HG03159 (cell line): ENCODE data around the gene PHETA1.
"Not testable (repeated sequence)": the region's sequence is repeated elsewhere in the genome, so short reads cannot be mapped to it uniquely, and the experiment has no call there.

Source experiments
- ATAC-seq: cut with Tn5 transposase; IDR thresholded peaks from one replicate; pipeline ENCODE4 v1.9.1; 2021; ENCODE audit warnings: mild to moderate bottlenecking, moderate library complexity; ENCODE audit not compliant: unreplicated experiment

The PHETA1 gene

DNA sequence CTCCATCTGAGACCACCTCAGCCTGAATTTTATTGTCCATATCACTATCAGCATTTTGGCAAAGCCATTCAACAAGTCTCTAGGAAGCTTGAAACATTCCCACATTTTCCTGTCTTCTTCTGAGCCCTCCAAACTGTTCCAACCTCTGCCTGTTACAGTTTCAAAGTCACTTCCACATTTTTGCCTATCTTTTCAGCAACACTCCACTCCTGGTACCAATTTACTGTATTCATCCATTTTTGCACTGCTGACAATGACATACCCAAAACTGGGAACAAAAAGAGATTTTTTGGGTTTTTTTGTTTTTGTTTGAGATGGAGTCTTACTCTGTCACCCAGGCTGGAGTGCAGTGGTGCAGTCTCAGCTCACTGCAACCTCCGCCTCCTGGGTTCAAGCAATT lies 4.3 kb upstream of the PHETA1 start:
- ATAC-seq, result not testable (repeated sequence)

DNA sequence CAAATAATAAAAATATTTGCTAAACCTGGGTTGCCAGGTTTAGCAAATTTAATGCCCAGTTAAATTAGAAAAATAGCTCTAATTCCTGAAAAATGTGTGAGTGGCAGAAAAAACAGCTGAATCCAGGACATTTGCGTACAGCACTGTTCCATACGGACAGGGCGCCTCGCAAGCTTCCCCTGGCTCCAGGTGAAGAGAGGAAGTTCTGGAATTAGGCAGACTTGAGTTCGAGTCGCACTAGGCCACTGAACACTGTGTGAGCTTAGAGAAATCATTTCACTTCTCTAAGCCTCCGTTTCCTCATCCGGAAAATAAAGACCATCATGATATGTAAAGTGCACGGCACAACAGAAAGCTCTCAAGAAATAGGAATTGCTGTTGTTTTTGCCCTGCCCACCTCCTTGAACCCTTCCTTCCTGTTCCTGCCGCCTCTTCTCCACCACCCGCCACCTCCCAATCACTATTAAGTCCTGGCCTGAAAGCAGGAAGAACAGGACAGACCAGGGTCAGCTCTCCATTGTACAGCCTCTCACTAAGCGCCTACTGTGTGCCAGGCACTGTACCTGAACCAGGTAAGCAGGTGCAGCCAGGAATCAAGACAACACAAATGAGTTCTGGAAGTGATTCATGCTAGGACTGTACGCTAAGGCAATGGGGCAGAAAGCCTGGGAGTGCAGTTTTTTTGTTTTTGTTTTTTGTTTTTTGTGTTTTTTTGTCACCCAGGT lies 763 bp upstream of the PHETA1 start:
- ATAC-seq, result no peak

DNA sequence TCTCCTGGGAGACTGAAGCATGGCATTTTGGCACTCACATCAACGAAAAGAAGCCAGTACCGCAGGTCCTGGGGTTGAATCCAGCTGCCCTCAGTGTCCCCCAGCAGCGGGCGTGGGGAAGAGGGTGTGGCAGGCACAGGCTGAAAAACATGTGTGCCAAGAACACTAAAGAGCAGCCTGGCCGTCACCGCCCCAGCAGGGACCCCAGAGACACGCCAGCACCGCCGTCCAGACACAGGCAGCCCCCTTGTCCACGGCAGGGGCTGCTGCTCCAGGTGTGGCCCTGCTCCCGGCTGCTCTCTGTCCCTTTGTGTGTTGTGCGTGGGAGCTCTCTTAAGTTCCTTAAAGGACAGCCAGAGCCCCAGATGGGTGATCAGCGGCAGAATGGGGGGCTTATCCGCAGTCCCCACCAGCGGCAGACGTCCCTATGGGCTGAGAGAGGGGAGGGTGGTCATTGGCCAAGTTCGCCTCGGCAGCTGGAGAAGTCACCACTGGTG lies 556 bp downstream of the PHETA1 start:
- ATAC-seq, result peak; percentile 15

DNA sequence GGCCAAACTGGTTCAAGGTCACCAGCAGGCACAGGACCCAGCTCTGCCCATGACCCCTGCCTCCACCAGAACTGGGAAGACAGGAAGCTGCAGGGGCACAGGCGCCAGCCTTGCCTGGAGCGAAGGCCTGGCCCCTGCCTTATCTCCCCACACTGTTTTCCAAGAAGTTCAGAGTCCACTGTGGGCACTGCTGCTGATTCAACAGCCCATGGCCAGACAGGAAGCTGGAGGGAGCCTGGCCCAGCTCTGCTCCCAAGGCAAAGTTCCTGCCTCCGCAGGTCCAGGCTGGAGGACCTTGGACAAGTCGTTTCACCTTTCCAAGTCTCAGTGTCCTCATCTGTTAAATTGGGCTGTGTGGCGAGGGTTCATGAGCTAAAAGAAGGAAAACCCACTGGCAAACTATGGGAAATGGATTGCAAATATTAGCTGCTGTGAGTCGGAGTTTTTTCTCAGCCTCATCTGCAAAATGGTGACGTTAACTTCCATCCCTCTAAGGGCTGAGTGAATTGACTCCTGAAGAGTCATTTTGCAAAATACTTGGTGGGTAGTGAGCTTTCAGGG lies 1.2 kb downstream of the PHETA1 start:
- ATAC-seq, result no peak

DNA sequence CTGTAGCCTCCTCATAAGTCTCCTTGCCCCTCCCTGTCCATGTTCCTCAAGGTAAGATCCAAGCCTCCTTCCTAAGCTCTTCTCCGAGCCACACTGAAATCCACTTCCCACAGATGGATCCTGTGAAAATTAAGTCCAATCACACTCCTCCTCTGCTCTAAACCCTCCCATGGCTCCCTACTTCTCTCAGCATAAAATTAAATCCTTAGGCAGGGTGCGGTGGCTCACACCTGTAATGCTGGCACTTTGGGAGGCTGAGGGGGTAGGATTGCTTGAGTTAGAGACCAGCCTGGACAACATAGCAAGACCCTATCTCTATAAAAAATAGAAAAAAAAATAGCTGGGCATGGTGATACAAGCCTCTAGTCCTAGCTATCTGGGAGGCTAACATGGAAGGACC lies 2.3 kb downstream of the PHETA1 start:
- no peak for ATAC-seq

DNA sequence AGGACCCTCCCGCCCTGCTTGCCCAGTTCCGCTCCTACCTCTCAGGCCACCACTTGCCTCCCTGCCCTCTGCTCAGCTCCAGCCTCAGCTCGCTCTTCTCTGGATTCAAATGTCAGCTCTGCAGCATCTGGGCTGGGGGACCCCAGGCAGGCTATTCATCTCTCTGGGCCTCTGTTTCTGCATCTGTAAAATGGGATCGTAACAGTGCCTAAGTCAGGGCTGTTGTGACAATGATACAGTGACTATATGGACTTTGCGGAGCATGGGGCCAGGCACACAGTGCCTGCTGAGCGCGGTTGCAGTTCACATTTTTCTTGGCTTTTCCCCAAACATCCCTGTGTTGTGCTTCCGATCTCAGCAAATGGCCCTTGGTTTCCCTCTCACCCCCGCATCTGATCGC lies 2.8 kb downstream of the PHETA1 start:
- no peak for ATAC-seq

DNA sequence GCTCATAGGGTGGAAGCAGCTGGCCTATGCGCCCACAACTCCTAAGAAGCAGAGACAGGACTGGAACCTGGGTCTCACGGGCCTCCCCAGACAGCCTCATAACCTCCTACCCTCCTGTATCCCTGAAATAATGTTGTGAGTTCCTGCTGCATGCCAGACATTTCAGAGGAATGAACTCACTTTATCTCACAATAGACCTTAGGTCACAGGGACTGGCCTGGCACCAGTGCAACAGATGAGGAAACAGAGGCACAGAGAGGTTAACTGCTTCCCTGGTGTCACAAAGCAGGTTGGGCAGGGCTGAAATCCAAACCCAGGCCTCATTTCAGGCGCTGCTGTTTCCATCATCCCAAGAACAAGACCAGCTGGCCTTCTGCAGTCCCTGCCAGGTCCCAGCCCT lies 5.3 kb downstream of the PHETA1 start:
- ATAC-seq, result no peak

DNA sequence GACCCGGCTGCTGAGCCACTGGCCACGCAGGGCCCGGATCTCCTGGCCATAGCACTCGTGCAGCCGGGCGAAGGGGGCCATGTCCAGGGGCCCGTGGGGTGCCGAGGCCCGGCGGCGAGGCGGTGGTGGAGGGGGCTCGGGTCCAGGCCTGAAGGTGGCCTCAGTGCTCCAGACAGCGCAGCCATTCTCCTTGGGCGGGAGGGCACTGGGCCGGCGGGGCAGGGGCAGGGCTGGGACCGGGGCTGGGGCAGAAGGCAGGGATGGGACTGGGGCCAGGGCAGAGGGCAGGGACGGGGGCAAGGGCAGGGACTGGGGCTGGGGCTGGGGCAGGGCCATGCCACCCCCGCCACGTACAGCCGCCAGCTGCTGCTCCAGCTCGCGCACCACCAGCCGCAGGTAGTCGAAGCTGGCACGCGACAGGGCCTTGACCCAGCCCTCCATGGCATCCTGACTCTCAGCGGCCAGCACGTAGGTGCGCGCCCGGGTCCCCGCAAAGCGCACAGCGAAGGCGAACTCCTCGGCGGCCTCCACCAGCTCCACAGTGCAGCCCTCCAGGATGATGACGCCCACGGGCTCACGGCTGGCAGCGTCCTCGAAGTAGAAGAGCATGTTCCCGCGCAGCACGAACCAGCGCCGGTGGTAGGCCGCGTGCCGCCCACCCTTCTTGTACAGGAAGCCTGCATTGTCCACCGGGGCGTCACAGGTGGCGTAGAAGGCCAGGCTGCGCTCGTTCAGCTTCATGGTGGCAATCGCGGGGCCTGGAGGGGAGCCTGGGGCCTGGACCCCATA lies 6.0 kb downstream of the PHETA1 start:
- ATAC-seq, result no peak

DNA sequence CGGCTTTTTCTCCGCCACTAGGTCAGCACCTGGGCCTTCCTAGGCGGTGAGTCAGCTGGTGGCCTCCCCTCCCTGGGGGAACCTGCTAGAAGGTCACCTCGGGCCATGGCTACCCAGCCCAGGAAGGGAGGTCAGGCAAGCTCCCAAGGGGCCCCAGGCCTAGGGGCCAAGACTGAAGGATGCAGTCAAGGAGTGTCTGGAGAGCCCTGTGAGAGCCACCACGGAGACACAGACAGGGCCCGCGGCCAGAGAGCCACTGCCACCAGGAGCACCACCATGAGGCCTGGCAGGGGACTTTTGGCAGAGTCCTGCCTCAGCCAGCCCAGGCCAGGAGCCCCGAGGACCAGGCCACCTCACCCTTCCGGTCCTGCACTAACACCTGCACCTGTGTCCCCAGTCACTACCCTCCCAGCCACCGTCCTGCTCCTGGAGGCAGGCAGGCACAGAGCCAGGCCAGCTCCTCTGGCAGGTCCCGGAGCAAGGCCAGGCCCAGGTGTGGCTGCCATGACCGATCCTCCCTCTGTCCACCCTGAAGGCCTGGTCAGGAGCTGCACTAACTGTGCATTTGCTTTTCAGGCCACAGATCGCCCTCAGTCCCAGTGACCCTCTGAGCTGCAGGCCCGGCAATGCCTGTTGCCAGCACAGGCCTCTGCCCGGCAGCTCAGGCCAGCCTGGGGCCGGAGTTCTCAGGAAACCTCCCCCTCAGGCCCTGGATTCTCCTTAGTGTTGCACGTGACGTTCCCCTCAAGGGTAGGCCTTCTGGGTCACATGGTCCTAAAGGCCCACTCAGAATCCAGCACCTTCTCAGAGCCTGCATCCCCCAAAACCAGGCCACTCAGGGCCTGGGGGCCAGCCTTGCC lies 6.9 kb downstream of the PHETA1 start:
- ATAC-seq, result no peak

DNA sequence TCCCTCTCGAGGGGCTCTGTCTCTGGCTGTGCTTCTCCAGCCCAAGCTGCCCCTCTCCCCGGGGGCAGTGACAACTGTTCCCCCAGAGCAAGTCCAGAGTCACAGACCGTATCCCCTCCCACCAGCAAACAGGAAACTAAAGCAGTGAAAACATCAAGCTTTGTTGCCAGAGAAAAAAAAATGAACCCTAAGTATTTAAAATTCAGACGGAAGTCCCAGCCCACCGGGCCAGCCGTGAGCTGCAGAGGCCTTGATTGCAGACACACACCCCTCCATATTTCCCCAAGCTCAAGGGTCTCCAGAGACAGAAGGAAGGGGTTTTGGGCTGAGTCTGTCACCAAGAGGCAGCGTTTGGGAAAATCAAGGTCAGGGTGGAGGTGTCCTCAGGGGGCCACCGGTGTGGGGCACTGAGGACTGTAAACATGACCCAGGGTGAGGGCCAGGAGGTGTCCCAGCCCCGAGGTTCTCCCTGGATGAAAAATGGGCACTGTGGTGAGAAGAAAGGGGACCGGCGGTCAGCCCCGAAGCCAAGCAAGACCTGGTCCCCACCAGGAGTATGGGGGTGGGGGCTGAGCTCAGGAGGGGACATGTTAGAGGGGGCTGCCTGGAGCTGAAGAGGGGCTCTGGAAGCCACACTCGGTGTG lies 7.7 kb downstream of the PHETA1 start:
- ATAC-seq, result no peak

DNA sequence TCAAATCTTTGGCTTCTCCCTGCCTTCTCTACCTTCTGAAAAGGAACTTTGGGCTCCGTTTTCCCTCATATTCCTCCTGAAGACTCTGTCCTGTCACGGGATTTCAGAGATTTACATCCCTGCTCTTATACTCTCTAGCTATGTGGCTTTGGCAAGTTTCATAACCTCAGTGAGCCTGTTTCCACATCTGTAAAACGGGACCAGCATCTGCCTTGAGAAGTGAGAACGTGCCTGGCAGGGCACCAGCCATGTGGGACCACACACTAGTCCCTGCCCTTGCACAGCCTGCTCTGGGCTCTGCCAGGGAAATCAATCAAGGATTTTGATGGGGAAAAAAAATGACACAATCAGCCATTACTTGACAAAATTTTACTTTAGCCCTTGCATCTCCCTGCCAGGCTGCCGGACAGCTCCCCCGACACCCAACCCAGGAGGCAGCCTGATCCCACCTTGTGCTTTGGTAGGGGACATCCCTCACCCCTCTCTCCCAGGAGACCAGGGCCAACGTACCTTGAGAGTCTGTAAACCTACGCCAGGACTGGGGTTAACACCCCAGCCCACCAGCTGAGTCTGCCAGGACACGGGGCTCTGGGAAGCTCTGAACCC lies 8.5 kb downstream of the PHETA1 start:
- no peak for ATAC-seq

DNA sequence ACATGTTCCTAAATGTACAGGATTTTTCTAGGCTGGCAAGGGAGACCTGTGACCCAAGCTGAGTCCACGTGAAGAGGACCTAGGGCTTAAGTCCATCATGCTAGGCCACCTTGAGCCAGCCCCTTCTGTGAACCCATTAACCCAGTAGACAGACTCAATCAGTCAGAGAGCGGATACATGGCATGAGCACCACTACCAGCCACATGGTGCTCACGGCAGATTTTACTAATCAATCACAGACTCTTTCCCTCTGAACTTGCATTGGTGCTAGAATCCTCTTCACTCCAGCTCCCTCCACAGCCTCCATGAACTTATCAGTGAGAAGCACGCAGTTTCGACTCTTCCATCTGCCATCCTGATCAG lies 9.0 kb downstream of the PHETA1 start:
- ATAC-seq, result no peak

DNA sequence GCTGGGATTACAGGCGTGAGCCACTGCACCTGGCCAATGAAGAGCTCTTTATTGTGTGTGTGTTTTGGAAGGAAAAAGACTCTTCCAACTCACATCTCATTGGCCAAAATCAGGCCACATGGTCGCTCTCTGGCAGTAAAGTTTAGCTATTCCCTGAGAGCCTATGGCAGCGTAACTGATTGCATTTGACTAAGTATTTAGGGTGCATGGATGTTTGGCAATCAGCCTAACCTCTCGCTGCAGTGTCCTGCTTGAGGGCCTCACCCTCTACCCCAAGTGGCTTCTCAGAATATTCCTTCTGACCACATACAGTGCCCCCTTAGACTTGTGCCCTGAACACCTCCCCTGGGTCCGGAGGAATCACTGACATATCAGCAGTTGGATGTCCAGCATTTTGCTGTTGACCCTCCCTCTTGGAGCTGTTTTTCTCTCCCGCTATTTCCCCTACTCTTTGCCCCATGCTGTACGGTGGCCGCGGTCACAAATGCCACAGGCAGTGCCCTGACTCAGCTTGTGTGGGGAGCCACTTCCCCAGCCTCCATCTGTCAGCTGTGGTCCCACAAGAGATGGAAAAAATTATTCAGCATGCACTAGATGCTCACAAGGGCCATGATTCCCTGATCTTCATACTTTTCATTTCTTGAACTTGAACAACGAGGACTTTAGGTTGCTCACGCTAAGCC lies 9.5 kb downstream of the PHETA1 start:
- no peak for ATAC-seq

DNA sequence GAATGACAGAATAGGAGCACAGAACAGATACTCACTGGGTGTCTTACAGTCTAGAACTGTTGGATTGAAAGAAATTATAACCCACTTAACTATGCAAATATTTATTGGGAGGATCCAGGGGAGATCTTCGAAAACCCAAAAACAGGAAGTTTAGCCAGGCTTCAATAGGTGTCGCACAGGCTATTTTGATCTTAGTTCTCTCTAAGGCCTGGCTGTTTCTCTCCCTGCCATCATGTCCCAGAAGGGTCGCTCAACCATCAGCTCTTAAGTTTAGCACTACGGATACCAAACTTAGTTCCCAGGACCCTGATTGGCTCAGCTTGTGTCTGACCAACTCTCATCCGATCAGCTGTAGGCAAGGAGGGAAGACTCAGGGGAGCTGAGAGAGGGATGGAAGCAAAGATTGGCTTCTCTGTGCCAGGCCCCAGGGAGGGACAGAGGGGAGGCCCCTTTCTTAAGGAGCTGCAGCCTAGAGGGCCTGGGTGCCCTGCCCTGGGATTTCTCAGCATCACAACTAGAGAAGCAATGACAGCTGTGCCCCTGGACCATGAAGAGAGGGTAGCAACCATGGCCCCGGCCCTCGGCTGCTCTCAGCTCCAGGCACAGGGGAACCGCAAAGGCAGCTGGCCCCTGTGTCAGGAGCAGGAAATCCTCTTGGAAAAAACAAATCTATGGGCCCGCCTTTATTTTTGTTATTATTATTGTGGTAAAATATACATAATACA lies 13.5 kb downstream of the PHETA1 start:
- no peak for ATAC-seq

DNA sequence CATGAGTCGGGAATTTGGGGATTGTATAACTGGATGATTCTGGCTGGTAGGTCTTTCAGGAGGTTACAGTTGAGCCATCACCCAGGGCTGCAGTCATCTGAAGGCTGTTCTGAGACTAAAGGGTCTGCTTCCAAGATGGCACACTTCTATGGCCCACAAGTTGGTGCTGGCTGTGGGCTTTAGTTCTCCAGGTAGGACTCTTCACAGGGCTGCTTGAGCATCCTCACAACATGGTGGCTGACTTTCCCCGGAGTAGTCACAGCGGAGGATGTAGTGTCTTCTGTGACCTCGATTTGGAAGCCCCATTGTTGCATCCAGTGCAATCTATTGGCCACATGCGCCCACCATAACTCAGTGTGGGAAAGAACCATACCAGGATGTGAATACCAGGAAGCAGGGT lies 14.4 kb downstream of the PHETA1 start:
- no peak for ATAC-seq

DNA sequence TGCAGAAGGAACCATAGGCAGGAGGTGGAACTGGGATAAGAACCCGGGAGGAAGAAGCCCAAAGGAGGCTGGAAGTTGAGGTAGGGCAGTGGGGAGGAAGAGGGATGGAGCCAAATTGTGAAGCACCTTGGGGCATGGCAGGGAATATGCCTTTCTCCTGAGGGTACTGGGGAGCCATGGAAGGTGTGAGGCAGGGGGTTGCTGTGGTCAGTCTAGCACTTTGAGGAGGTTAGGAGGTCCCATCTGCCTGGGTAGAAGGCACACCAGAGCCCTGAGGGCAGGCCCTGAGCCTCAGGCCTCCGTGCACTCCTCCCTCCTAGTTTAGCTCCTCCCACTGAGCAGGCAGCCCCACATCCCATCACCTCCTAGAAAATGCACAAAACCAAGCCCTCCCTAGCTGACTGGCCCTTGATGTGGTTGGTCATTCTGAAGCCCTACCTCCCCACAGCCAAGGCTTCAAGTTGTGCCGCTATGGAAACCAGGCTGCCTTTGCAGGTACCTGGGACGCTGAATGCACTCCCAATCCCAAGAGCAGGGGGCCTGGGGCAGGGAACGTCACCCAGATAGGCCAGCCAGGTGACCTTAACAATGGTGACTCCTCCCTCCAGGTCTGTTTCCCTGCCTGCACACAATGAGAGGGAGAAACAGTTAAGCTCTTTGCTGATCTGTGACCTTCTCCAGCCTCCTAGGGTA lies 15.1 kb downstream of the PHETA1 start:
- no peak for ATAC-seq

DNA sequence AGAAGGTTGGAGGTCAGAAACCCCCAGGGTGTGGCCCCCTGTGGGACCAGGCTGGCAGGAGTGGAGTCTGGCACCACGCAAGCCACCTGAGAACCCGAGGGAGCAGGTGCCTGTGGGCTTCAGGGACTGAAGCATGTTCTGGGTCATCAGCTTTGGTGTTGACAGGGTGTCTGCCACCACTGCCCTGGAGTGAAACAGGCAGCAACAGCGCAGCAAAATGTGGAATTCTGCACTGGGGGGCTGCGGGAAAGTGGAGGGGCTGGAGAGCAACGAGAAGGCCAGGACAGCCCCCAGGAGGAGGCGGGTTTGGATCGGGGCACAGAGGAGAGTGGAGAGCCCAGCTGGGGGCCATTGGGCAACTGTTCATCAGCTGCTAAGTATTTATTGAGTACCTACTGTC lies 15.9 kb downstream of the PHETA1 start:
- no peak for ATAC-seq

DNA sequence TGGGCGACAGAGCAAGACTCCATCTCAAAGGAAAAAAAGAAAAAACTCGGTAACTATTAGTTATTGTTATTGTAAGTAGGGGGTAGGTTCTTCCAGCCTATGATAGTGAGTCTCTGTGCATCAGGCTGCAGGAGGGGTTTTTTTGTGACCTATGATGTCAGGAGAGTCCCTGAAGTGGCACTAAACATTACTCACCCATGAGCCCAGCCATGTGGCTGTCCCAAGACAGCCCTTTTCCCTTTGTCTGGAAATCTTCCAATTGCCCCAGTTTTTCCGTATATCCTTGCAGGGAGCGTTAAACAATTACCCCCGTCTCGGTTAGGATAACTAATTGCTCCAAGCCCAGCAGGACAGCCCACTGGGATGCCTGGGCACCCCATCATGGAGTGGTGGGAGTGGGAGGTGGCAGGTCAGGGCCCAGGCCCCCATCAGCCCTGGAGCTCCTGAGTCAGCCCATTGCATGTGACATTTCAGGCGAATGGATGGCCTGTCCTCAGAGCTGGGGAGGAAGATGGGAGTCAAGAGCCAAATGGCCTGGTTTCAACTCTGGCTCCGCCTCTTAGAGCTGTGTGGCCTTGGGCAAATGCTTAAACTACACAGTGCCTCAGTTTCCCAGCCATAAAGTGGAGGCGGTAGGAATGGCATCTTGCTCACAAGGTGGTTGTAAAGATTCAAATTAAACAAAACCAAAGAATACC lies 16.4 kb downstream of the PHETA1 start:
- no peak for ATAC-seq
